Hepatic stellate cell (primary cell): ENCODE results near the gene CA5A.
A peak's percentile ranks its signal among the peaks of the same experiment; 100 is the strongest.
"Not testable (repeated sequence)": the region's sequence is repeated elsewhere in the genome, so short reads cannot be mapped to it uniquely, and the experiment has no call there.

Source experiments
- DNase-seq: peaks from one replicate; pipeline ENCODE4 v3.0.0; 2011; ENCODE audit warnings: low spot score

Gene CA5A

GRCh38 chr16:87922250-87922871 lies 14.0 kb downstream of the CA5A start:
- DNase-seq, result no peak

DNA sequence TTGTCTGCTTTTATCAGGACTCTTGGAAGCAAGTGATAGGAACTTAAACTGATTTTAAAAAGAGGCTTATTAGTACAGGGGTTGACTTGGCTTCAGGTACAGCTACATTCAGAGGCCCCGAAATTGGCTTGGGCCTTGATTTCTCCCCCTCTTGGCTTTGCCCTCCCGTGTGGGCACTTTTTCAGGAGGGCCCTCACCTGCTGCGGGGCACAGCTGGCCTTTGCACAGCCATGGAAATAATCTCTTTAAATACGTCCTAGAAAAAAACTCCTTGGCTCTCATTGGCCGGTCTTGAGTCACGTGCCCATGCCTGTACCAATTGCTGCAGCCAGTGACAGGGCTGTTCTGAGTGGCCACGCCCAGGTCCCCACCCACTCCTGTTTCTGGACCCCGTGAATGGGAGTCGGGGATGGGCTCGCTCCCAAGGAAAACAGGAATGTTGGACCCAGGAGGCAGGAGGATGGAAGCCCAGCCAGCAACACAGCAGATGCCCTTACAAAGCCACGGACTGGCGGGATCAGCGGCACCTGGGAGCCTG lies 15.0 kb downstream of the CA5A start:
- no peak for DNase-seq

DNA sequence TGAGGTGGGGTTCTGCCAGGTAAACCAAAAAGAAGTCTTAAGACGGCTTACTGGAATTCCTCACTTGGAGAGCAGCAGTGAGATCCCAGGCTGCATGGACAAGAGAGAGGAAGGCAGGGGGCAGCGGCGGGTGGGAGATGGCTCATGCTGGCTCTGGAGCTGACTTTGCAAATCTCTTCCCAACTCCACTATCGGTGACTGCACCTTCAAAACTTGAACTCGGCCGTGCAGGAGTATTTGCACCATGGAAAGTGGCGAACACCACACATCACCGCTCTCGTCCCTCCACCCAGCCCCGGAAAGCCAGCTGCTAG lies 16.7 kb downstream of the CA5A start:
- no peak for DNase-seq

- no peak for DNase-seq
These were observed 17.3 kb downstream of the CA5A start for GRCh38 chr16:87918866-87919680.

DNA sequence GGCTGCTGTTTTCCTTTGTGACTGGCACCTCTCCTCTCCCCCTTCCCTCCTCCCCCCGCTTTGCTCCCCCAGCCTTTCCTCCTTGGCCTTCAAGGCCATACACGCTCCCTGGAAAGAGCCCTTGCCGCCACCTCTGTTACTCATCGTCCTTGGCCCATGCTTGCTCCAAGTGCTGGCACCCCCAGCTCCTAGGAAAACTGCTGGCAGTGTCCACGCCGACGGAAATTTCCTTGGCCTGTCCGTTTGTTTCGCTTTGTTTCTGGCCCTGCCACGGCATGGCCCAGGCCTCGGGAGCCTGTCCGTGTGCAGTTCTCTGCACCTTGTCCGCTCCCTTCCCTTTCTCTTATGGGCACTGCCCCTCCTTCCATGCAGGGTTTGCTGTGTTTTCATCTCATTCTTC lies 18.0 kb downstream of the CA5A start:
- no peak for DNase-seq

GRCh38 chr16:87917503-87917902 lies 18.8 kb downstream of the CA5A start:
- no peak for DNase-seq

DNA sequence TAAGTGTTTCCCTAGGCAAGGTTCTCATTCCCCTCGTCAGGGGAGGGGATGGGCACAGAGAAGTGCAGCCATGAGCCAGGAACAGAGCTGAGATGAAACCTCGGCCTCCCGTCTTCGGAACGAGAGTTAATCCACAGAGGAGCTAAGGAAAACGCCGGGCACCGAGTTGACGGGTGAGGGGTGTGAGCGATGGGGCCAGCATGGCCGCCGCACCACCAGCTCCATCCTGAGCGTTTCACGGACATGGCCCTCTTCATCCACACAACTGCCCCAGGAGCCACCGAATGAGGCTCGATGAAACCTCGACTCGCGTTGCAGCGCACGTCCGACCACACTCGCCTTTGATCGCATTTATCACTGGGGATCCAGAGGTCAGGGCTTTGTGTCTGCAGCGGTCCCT lies 21.5 kb downstream of the CA5A start:
- no peak for DNase-seq

DNA sequence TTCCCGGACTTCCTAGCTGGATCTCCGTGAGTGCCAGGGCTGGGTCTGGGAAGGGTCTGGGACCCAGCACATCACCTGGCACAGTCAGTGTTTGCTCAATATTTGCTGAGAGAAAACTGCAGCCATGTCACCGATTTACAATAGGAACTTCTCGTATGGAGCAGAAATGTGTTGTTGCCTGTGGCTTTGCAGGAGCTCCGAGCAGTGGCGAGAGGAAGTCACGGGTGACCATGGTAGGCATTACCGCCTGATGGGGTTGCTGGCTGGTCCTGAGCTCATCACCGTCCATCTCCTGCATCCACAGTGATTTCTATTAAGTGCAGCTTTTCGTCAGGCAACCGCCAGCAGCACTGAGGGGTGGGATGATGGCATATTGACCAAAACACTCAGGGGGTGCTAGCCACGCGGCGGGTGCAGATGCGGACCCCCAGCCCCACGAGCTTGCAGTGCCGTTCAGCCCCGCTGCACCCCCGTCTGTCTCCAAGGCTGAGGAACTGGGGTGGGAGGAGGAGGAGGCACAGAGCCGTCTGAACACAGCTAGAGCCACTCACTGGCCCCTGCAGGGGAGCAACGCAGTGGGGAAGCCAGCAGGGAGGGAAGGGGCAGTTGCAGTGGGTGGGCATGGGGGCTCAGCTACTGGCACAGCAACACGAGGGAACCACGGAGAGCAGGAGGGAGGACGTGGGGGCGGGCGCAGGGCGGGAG lies 22.2 kb downstream of the CA5A start:
- not testable (repeated sequence) for DNase-seq

DNA sequence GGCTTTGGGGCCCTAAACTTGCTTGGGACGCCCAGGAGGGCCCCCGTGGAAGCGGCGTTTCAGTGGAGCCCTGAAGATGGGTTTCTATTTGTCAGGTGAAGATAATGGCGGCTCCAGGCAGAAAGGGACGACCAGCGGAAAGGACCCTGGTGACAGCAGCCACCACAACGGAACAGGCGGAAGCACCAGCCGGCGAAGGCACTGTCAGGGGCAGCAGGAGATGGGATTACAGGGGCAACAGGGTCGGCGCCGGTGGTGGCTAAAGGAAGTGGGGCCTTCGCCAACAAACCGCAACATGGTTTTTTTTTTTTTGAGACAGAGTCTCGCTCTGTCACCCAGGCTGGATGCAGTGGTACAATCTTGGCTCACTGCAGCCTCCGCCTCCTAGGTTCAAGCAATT lies 23.6 kb downstream of the CA5A start:
- DNase-seq, result not testable (repeated sequence)

DNA sequence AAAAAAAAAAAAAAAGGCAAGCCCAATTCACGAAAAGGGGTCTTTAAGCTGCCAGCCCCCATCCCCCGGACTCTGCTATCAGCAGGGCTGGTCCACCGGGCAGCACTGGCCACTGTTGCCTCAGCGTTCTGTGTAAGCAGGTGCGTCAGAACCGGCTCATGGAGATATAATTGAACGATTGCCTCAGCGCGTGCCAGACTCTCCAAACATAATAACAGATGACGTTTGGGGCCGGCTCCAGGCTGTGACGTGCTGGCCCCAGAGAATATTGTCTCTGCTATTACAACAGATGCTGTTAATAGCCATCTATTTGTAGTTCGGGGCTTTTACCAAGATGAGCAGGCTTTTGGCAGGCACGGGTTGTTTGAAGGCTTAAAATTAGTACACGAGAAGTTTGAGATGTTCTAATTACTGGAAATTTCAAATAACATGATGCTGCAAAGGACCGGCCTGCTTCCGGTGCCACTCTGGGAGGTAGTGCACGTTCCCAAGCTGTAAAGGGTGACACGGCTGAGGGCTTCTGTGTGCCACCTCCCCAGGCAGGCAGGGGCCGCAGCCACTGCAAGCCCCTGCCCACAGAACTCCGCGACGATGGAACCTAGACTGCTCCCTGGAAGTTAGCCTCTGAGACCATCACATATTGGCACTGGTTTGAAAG lies 25.1 kb downstream of the CA5A start:
- DNase-seq, result peak; percentile 82

DNA sequence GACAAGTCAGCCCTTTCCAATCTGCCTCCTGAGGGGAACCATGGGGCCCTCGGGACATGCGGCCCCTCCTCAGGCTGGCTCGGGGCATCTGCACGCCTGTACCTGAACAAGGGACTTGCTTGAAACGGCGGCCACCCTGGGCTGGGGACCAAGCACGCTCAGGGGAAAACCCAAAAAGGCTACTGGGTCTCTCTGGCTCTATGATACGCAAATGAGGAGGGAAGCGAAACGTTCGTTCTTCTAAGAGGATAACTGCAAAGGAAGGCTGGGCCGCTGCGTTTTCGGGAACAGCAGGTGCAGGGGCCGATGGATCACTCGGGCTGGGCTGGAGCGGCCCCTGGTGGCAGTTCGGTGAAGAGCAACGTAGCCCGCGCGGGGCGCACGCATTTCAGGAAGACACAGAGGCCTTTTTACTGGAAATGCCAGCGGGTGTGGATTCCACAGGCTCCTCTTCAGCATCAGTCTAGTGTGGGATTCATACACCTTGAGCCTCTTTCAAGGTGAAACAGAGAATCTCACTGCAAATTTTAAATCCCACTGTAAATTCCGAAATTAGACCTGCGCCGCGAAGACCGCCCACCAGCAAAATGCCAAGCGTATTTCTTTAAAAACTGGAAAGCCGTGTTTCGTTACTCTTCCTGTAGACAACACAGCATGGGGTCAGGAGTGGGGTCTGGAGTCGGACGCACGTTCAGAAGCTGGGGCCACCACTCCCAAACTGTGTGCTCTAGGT lies 27.0 kb downstream of the CA5A start:
- DNase-seq, result peak; percentile 78

- not testable (repeated sequence) for DNase-seq
These were observed 28.2 kb downstream of the CA5A start for GRCh38 chr16:87908101-87908500.

DNA sequence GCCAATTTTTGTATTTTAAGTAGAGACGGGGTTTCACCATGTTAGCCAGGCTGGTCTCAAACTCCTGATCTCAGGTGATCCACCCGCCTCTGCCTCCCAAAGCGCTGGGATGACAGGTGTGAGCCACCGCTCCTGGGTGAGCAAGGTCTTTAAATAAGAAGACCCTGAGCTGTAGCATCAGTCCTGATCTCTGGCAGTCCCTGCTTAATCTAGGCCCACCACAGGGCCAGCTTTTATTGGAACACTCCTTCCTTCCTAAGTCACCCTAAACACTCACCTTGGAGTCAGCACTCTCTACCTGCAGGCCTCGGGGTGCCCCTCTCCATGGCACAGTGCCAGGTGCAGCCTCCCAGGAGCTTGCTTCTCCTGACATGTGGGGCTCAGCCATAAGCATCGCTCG lies 30.8 kb downstream of the CA5A start:
- not testable (repeated sequence) for DNase-seq

- DNase-seq, result not testable (repeated sequence)
These were observed 31.4 kb downstream of the CA5A start for GRCh38 chr16:87904963-87905362.

DNA sequence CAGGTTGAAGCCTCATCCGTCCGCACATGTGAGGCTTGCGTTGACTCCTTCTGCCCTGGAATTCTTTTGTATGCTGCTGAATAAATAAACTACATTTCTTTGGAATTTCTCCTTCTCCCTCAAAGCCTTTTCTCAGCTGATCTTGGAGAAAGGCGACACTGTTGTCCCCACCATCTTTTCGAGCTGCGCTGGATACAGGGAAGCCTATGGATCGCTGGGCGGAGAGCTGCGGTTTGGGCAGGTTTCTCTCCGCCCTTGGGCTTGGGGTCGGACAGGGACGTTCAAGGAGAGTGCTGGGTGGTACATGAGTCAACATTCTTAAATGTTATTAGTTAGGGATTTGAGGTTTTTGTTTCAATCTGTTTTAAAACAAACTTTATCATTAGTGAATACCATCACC lies 35.8 kb downstream of the CA5A start:
- DNase-seq, result not testable (repeated sequence)

GRCh38 chr16:87897521-87898505 lies 38.5 kb downstream of the CA5A start:
- no peak for DNase-seq

GRCh38 chr16:87896924-87897520 lies 39.3 kb downstream of the CA5A start:
- not testable (repeated sequence) for DNase-seq

GRCh38 chr16:87896176-87896890 lies 40.0 kb downstream of the CA5A start:
- not testable (repeated sequence) for DNase-seq

- DNase-seq, result no peak
These were observed 40.6 kb downstream of the CA5A start for GRCh38 chr16:87895641-87896141.
